DMS53 (cell line): ENCODE results near the gene HNRNPU.

Experiments used
- DNase-seq: peaks from one replicate; lab custom pipeline; 2025; lab: John Stamatoyannopoulos, UW

The HNRNPU gene

GRCh38 chr1:244802041-244802440 lies 62.3 kb downstream of the HNRNPU start:
- no peak for DNase-seq

- DNase-seq: peak; percentile 80
Measured at GRCh38 chr1:244801246-244801645, 63.1 kb downstream of the HNRNPU start.

GRCh38 chr1:244800821-244801220 lies 63.5 kb downstream of the HNRNPU start:
- no peak for DNase-seq
